T-cell (primary cell): ENCODE results near the gene NAA16. TPM values are rescaled to one million over a fixed set of nuclear protein-coding genes. Genes with fewer than 3 reads are reported as not detected.
"Not testable (repeated sequence)": the region's sequence is repeated elsewhere in the genome, so short reads cannot be mapped to it uniquely, and the experiment has no call there.

ENCODE experiments used
- ATAC-seq, 4 experiments: fragments of 200-7000 bp in 3 of 4; fragments of 150-1000 bp in 1 of 4; cut with Tn5 transposase; replicated peaks in 1 of 4; 1 replicate in 3 of 4; 2 replicates in 1 of 4; pipeline ENCODE4 v1.10.0; 2021; ENCODE audit warnings: moderate library complexity in 3 of 4, mild to moderate bottlenecking in 2 of 4, moderate number of reproducible peaks in 1 of 4
- CTCF ChIA-PET, 2 donors: fragments of 300-600 bp; sonication (Branson Sonifier 250); formaldehyde crosslinking; loops; one replicate each; lab custom pipeline; 2022; ENCODE audit warnings: antibody characterized with exemption in 2 of 2; lab: Charles Lee
- POLR2A ChIA-PET, 2 donors: fragments of 300-600 bp; sonication (Branson Sonifier 250); formaldehyde crosslinking; loops; one replicate each; lab custom pipeline; 2022; ENCODE audit warnings: antibody characterized with exemption in 2 of 2; lab: Charles Lee
- DNase-seq, 35 experiments: peaks; one replicate each; pipeline versions ENCODE4 v3.0.0 to v3.0.0-alpha.2; 2013 to 2023
- H3K27ac ChIP-seq: one replicate; pipeline ENCODE4 v1.5.1; 2013; ENCODE audit warnings: low read length
- H3K27me3 ChIP-seq, 2 experiments: replicated peaks in 1 of 2; 1 replicate in 1 of 2; 2 replicates in 1 of 2; pipeline versions ENCODE4 v1.6.1 to v1.7.0; 2013; ENCODE audit warnings: low read length in 1 of 2, mixed read lengths in 1 of 2; ENCODE audit not compliant: control insufficient read depth in 2 of 2, insufficient read depth in 2 of 2; ENCODE audit errors: extremely low read depth in 1 of 2
- H3K36me3 ChIP-seq, 2 donors: 1 replicate in 1 of 2; 2 replicates in 1 of 2; pipeline versions ENCODE4 v1.6.1 to v1.7.0; 2013; ENCODE audit warnings: low read length in 1 of 2; ENCODE audit not compliant: control insufficient read depth in 2 of 2, insufficient read depth in 1 of 2; ENCODE audit errors: extremely low read depth in 1 of 2
- H3K4me1 ChIP-seq, 2 experiments: 1 replicate in 1 of 2; 2 replicates in 1 of 2; pipeline versions ENCODE4 v1.6.1 to v1.7.0; 2013; ENCODE audit warnings: low read length in 2 of 2, mixed read lengths in 1 of 2; ENCODE audit not compliant: insufficient read depth in 2 of 2, control insufficient read depth in 1 of 2; ENCODE audit errors: extremely low read depth in 1 of 2
- H3K4me3 ChIP-seq, 2 donors: 1 replicate in 1 of 2; 2 replicates in 1 of 2; pipeline versions ENCODE4 v1.5.1 to v1.7.0; 2013; ENCODE audit warnings: mild to moderate bottlenecking in 2 of 2, low read length in 1 of 2, moderate library complexity in 1 of 2; ENCODE audit not compliant: control insufficient read depth in 1 of 2; ENCODE audit errors: extremely low read depth in 1 of 2
- H3K9me3 ChIP-seq: 2 replicates; pipeline ENCODE4 v1.7.0; 2013
- H3K27ac Mint-ChIP-seq, 2 donors: one replicate each; pipeline ENCODE4 v1.8.0; 2020 to 2021; ENCODE audit warnings: mild to moderate bottlenecking in 2 of 2, mixed read lengths in 2 of 2
- H3K27me3 Mint-ChIP-seq, 2 donors: one replicate each; pipeline ENCODE4 v1.8.0; 2021 to 2022; ENCODE audit warnings: mixed read lengths in 2 of 2
- H3K36me3 Mint-ChIP-seq: one replicate; pipeline ENCODE4 v1.8.0; 2021; ENCODE audit warnings: mixed read lengths
- H3K4me1 Mint-ChIP-seq, 3 donors: one replicate each; pipeline ENCODE4 v1.8.0; 2020 to 2022; ENCODE audit warnings: mixed read lengths in 3 of 3, mild to moderate bottlenecking in 1 of 3
- H3K4me3 Mint-ChIP-seq, 3 donors: one replicate each; pipeline ENCODE4 v1.8.0; 2020 to 2022; ENCODE audit warnings: mild to moderate bottlenecking in 3 of 3, mixed read lengths in 3 of 3, moderate library complexity in 3 of 3
- H3K9me3 Mint-ChIP-seq, 3 donors: one replicate each; pipeline ENCODE4 v1.8.0; 2020 to 2022; ENCODE audit warnings: mixed read lengths in 3 of 3
- WGBS: methylation state at CpG from one replicate; pipeline ENCODE4 v1.1.5; 2013; ENCODE audit warnings: missing lambda C conversion rate; ENCODE audit not compliant: insufficient coverage; 5-methylcytosine and 5-hydroxymethylcytosine counted together
- total RNA-seq, 35 experiments: library from RNA in 6 of 35; stranded (reverse) in 6 of 35; fragments of 120-200 nt in 1 of 35; gene quantifications; one replicate each; pipeline versions ENCODE4 v1.2.1 to v1.2.4 and lab custom pipeline; 2013 to 2026

NAA16 gene
- total RNA-seq, 5 donors from 2014 or later (not counting 1 experiment from before 2014, with no cell fraction given): 45.7 to 93.7 (median 49.6) TPM

DNA sequence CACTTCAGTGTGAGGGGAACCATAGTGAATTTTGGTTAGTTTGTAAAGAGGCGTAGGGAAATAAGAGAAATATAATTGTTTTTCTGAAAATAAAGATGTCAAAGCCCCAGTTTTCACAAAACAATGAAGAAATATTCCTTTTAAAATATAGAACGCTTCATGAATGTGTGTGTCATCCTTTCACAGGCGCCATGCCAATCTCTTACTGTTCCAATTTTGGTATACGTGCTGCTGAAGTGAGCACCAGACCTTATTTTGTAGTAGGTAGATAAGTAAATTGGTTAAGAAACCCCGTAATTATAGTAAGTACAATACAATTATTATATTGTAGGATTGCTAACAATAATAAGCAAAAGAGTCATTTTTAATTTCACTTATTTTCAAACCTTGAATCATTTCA is 43.3 kb downstream of the NAA16 start:
- ChIA-PET CTCF (interaction anchor here (0.7 to 1.7 kb wide), 4 partner anchors 105 to 313 kb away, joined by 3 to 8 read pairs (median 4); no protein-coding TSS in a partner anchor), POLR2A (no interaction called here)
- Mint-ChIP-seq H3K27me3 (no peaks in the 10 kb centered on the region), H3K4me3 (no peak overlapping the region), H3K4me1 (peaks cover 61 to 72% (median 66%) of the 10 kb centered on the region in 3 donors), H3K36me3 (peaks cover 10% of the 10 kb centered on the region), H3K9me3 (no peaks in the 10 kb centered on the region), H3K27ac (peak overlapping the region; percentile 82 to 91)
- no peak overlapping the region for H3K27ac ChIP-seq
- H3K9me3 ChIP-seq: no peaks in the 10 kb centered on the region
- peaks cover 31 to 52% of the 10 kb centered on the region in 2 experiments for H3K4me1 ChIP-seq
- WGBS: no CpG with 5 or more reads among the region's 5 CpGs
- ATAC-seq (no peak), DNase-seq (no peak)
- H3K36me3 ChIP-seq: peaks cover 0 to 3% of the 10 kb centered on the region in 2 donors
- H3K27me3 ChIP-seq: no peaks in the 10 kb centered on the region
- H3K4me3 ChIP-seq: no peak overlapping the region

DNA sequence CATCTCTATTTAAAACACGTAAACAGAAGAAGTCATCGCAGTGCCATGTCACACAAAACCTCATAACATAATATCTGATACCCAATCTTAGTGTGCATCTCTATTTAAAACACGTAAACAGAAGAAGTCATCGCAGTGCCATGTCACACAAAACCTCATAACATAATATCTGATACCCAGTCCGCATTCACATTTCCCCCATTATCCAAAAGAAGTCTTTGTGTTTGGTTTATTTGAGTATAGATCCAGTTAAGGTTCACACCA is 45.2 kb downstream of the NAA16 start:
- WGBS: no CpG with 5 or more reads among the region's 5 CpGs
- H3K9me3 Mint-ChIP-seq, DNase-seq, H3K27me3 Mint-ChIP-seq, H3K9me3 ChIP-seq, H3K27me3 ChIP-seq: not testable (repeated sequence)
- peaks cover 26% of the 10 kb centered on the region for H3K36me3 Mint-ChIP-seq
- peak overlapping the region; percentile 95 to 97 for H3K27ac Mint-ChIP-seq
- H3K4me1 ChIP-seq: peaks cover 31 to 52% of the 10 kb centered on the region in 2 experiments
- H3K4me3 ChIP-seq: peak overlapping the region in 1 of 2 donors; percentile 16
- ATAC-seq: peak in 3 of 4 experiments; percentile 5 to 11 (median 10)
- H3K36me3 ChIP-seq: peaks cover 0 to 15% of the 10 kb centered on the region in 2 donors
- peaks cover 73 to 81% (median 73%) of the 10 kb centered on the region in 3 donors for H3K4me1 Mint-ChIP-seq
- POLR2A ChIA-PET: interaction anchor here in 1 of 2 donors (0.6 kb wide), 1 partner anchor 16 kb away, joined by 3 read pairs; no protein-coding TSS in a partner anchor
- CTCF ChIA-PET: interaction anchor here (1.0 to 1.6 kb wide), 4 partner anchors 11 to 297 kb away, joined by 3 to 9 read pairs (median 4); no protein-coding TSS in a partner anchor
- peak overlapping the region; percentile 83 for H3K27ac ChIP-seq
- peak overlapping the region; percentile 56 to 66 (median 60) for H3K4me3 Mint-ChIP-seq

- H3K27ac Mint-ChIP-seq: peak overlapping the region; percentile 95 to 97
- H3K36me3 ChIP-seq: peaks cover 0 to 20% of the 10 kb centered on the region in 2 donors
- H3K9me3 Mint-ChIP-seq: no peaks in the 10 kb centered on the region
- H3K4me3 Mint-ChIP-seq: peak overlapping the region; percentile 56 to 66 (median 60)
- H3K4me1 ChIP-seq: peaks cover 31 to 52% of the 10 kb centered on the region in 2 experiments
- no peaks in the 10 kb centered on the region for H3K27me3 ChIP-seq
- H3K27me3 Mint-ChIP-seq: no peaks in the 10 kb centered on the region
- DNase-seq: peak in 31 of 35 experiments; percentile 8 to 70 (median 29)
- peaks cover 31% of the 10 kb centered on the region for H3K36me3 Mint-ChIP-seq
- H3K4me3 ChIP-seq: peak overlapping the region in 1 of 2 donors; percentile 16
- H3K4me1 Mint-ChIP-seq: peaks cover 75 to 81% (median 77%) of the 10 kb centered on the region in 3 donors
- POLR2A ChIA-PET: interaction anchor here in 1 of 2 donors (0.6 to 0.9 kb wide), 2 partner anchors 15 to 100 kb away, joined by 3 read pairs; partner anchors contain the start of gene RGCC
- H3K9me3 ChIP-seq: no peaks in the 10 kb centered on the region
- ATAC-seq: peak; percentile 81 to 88 (median 84)
- WGBS: 3% methylated on average over 4 of the region's 6 CpGs
- H3K27ac ChIP-seq: peak overlapping the region; percentile 83
- CTCF ChIA-PET: interaction anchor here (0.6 to 1.6 kb wide), 8 partner anchors 10 to 296 kb away, joined by 3 to 9 read pairs (median 3); no protein-coding TSS in a partner anchor
Observed at GRCh38 chr13:41356786-41357185, 45.7 kb downstream of the NAA16 start.

DNA sequence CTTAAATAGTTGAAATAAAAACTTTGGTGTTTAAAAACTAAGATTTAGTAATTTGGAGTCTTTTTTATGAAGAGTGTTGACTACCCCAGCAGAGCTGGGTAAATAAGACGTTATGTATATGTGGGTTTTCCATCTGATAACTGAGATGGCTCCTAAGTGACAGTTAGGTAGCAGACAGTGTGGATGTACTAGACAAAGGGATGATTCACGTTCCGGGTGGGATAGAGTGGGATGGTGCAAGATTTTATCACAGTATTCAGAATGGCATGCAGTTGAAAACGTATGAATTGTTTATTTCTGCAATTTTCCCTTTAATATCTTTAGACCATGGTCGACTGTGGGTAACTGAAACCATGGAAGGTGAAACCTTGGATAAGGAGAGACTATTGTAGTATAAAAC is 50.4 kb downstream of the NAA16 start:
- H3K27me3 Mint-ChIP-seq: no peaks in the 10 kb centered on the region
- Histone ChIP-seq H3K27me3 (no peaks in the 10 kb centered on the region), H3K27ac (no peak overlapping the region), H3K4me3 (no peak overlapping the region), H3K9me3 (no peaks in the 10 kb centered on the region), H3K36me3 (peaks cover 4 to 53% of the 10 kb centered on the region in 2 donors), H3K4me1 (peaks cover 10 to 28% of the 10 kb centered on the region in 2 experiments)
- WGBS: 100% methylated on average over 1 of the region's 5 CpGs
- peaks cover 53 to 73% (median 65%) of the 10 kb centered on the region in 3 donors for H3K4me1 Mint-ChIP-seq
- peaks cover 66% of the 10 kb centered on the region for H3K36me3 Mint-ChIP-seq
- no peak overlapping the region for H3K4me3 Mint-ChIP-seq
- ATAC-seq (no peak), DNase-seq (no peak)
- H3K27ac Mint-ChIP-seq: peak overlapping the region; percentile 7 to 37
- no peaks in the 10 kb centered on the region for H3K9me3 Mint-ChIP-seq
- ChIA-PET CTCF (no interaction called here), POLR2A (interaction anchor here in 1 of 2 donors (1.0 kb wide), 1 partner anchor 18 kb away, joined by 9 read pairs; no protein-coding TSS in a partner anchor)

DNA sequence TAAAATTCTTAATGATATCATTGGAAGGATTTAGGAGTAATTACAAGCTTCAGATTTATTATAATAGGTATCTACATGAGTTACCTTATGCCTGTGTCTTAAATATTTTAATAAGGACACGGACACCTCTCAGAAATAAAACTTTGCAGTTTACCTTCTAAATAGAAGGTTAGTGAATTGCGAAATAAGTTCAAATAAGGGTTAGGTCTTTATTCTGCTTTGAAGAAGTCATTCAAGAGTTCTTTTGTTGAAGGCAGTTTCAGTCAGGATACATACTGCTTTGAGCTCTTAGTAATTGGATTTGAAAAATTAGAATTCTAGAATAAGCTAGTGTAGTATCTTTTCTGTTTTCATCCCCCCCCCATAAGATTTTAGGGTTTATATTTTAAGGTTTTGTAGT is 53.0 kb downstream of the NAA16 start:
- Mint-ChIP-seq H3K4me3 (no peak overlapping the region), H3K27ac (peak overlapping the region; percentile 53 to 65), H3K27me3 (no peaks in the 10 kb centered on the region), H3K9me3 (no peaks in the 10 kb centered on the region), H3K36me3 (peaks cover 86% of the 10 kb centered on the region), H3K4me1 (peaks cover 28 to 52% (median 41%) of the 10 kb centered on the region in 3 donors)
- no peak overlapping the region for H3K27ac ChIP-seq
- H3K4me1 ChIP-seq: peaks cover 0 to 5% of the 10 kb centered on the region in 2 experiments
- no peak for DNase-seq
- H3K4me3 ChIP-seq: no peak overlapping the region
- H3K27me3 ChIP-seq: no peaks in the 10 kb centered on the region
- no CpG with 5 or more reads among the region's 2 CpGs for WGBS
- no peak for ATAC-seq
- H3K9me3 ChIP-seq: no peaks in the 10 kb centered on the region
- POLR2A ChIA-PET: no interaction called here
- H3K36me3 ChIP-seq: peaks cover 4 to 70% of the 10 kb centered on the region in 2 donors
- CTCF ChIA-PET: interaction anchor here in 1 of 2 donors (0.5 kb wide), 1 partner anchor 12 kb away, joined by 3 read pairs; no protein-coding TSS in a partner anchor

DNA sequence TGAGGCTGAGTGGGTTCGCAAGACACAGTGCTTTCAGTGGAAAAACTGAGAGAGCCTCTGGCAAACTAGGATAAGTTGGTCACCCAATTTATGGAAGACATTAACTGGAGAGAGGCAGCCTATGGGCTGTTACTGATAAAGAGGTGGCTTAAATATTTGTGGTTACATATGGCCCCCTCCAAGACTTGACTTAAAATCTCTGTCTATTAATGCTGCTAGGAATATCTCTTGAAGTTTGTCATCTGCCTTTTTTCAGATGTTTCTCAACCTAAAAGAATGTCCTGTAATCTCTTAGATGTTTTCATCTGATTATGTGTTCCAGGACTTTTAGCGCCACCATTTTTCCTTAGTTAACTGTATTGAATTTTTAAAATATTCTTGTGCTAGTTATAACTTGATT is 54.6 kb downstream of the NAA16 start:
- no peak overlapping the region for H3K27ac ChIP-seq
- H3K4me3 ChIP-seq: no peak overlapping the region
- ATAC-seq: no peak
- Mint-ChIP-seq H3K4me3 (no peak overlapping the region), H3K9me3 (no peaks in the 10 kb centered on the region), H3K4me1 (peaks cover 18 to 44% (median 33%) of the 10 kb centered on the region in 3 donors), H3K36me3 (peaks cover 86% of the 10 kb centered on the region), H3K27me3 (no peaks in the 10 kb centered on the region), H3K27ac (peak overlapping the region in 1 of 2 donors; percentile 28)
- H3K27me3 ChIP-seq: no peaks in the 10 kb centered on the region
- H3K4me1 ChIP-seq: peaks cover 0 to 2% of the 10 kb centered on the region in 2 experiments
- H3K9me3 ChIP-seq: no peaks in the 10 kb centered on the region
- no CpG with 5 or more reads among the region's 2 CpGs for WGBS
- ChIA-PET POLR2A (no interaction called here), CTCF (no interaction called here)
- H3K36me3 ChIP-seq: peaks cover 4 to 78% of the 10 kb centered on the region in 2 donors
- no peak for DNase-seq
